ENCODE measurements around the gene FIS1.

DNA sequence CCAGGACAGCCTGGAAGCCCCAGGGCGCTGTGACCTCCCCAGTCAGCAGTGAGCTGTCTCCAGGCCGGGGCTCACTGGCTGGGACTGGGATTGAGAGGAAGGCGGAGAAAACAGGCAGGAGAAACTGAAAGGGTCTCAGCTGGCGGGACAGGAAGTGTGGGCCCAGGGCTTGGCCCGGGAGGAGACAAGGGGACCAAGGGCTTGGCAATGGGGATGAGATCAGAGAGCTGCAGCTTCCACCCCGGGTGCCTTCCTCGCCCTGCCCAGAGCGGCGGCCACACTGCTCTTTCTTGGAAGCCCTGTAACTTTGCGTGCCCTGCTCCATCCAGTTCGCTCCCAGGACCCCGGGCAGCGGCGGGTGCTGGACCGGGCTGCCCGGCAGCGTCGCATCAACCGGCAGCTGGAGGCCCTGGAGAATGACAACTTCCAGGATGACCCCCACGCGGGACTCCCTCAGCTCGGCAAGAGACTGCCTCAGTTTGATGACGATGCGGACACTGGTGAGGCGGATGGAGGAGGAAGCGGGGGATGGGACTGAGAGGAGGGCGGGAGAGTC is 22.5 kb downstream of the FIS1 start:
- TF ChIP-seq, protein P1, sequence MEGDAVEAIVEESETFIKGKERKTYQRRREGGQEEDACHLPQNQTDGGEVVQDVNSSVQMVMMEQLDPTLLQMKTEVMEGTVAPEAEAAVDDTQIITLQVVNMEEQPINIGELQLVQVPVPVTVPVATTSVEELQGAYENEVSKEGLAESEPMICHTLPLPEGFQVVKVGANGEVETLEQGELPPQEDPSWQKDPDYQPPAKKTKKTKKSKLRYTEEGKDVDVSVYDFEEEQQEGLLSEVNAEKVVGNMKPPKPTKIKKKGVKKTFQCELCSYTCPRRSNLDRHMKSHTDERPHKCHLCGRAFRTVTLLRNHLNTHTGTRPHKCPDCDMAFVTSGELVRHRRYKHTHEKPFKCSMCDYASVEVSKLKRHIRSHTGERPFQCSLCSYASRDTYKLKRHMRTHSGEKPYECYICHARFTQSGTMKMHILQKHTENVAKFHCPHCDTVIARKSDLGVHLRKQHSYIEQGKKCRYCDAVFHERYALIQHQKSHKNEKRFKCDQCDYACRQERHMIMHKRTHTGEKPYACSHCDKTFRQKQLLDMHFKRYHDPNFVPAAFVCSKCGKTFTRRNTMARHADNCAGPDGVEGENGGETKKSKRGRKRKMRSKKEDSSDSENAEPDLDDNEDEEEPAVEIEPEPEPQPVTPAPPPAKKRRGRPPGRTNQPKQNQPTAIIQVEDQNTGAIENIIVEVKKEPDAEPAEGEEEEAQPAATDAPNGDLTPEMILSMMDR (IDR thresholded peaks at IDR 0.05), result no peak
- no peak for TF ChIP-seq POLR2A (IDR thresholded peaks at IDR 0.05)
